WI38 (cell line): ENCODE measurements around the gene SCN10A.

Source experiments
- H3K4me3 ChIP-seq: 2 replicates; pipeline ENCODE4 v1.5.1; 2011; ENCODE audit warnings: low read depth, mild to moderate bottlenecking, control low read depth, low read length
- CTCF ChIP-seq: IDR thresholded peaks from 2 replicates; pipeline ENCODE4 v1.5.1; 2012; ENCODE audit warnings: low read depth, mild to moderate bottlenecking, control low read depth, low read length

SCN10A gene

GRCh38 chr3:38816026-38816425, at the start of gene SCN10A:
Gene SCN10A, minus strand, starts transcription at chr3:38816217. Its CDS starts 22,207 bp downstream, at chr3:38794010.
- no peak for TF ChIP-seq CTCF
- H3K4me3 ChIP-seq: no peak within 1 kb of the TSS

GRCh38 chr3:38853011-38853410, 37.0 kb upstream of the SCN10A start:
- TF ChIP-seq CTCF: no peak
- no peak overlapping the region for H3K4me3 ChIP-seq

GRCh38 chr3:38843898-38844297, 27.9 kb upstream of the SCN10A start:
- peak; percentile 48 for TF ChIP-seq CTCF
- no peak overlapping the region for H3K4me3 ChIP-seq

- no peak for TF ChIP-seq CTCF
- H3K4me3 ChIP-seq: no peak overlapping the region
Measured at GRCh38 chr3:38842266-38842965, 26.4 kb upstream of the SCN10A start.

- H3K4me3 ChIP-seq: no peak overlapping the region
- TF ChIP-seq CTCF: no peak
Measured at GRCh38 chr3:38840987-38841386, 25.0 kb upstream of the SCN10A start.

GRCh38 chr3:38837358-38837757, 21.3 kb upstream of the SCN10A start:
- no peak for TF ChIP-seq CTCF
- no peak overlapping the region for H3K4me3 ChIP-seq

GRCh38 chr3:38836561-38836960, 20.5 kb upstream of the SCN10A start:
- TF ChIP-seq CTCF: no peak
- H3K4me3 ChIP-seq: no peak overlapping the region
